Esophagus (tissue), 2 donors: Measurements from ENCODE around the gene NOS1AP. TPM values are rescaled to one million over a fixed set of nuclear protein-coding genes. Genes with fewer than 3 reads are reported as not detected.
"Not testable (repeated sequence)": the region's sequence is repeated elsewhere in the genome, so short reads cannot be mapped to it uniquely, and the experiment has no call there.

ENCODE experiments used
- H3K27ac ChIP-seq, 2 donors: one replicate each; pipeline ENCODE4 v1.5.1; 2013; ENCODE audit warnings: low read depth in 2 of 2, mild to moderate bottlenecking in 2 of 2, inconsistent platforms in 1 of 2, low read length in 1 of 2, moderate library complexity in 1 of 2
- H3K27me3 ChIP-seq, 2 donors: one replicate each; pipeline ENCODE4 v1.6.1; 2013; ENCODE audit warnings: low read length in 2 of 2, control low read depth in 1 of 2, mild to moderate bottlenecking in 1 of 2; ENCODE audit not compliant: insufficient read depth in 2 of 2, control insufficient read depth in 1 of 2
- H3K36me3 ChIP-seq, 2 donors: one replicate each; pipeline ENCODE4 v1.6.1; 2013; ENCODE audit warnings: low read length in 1 of 2; ENCODE audit not compliant: control insufficient read depth in 2 of 2, insufficient read depth in 2 of 2
- H3K4me1 ChIP-seq, 2 donors: one replicate each; pipeline ENCODE4 v1.6.1; 2013; ENCODE audit warnings: low read length in 1 of 2; ENCODE audit not compliant: control insufficient read depth in 2 of 2, insufficient read depth in 2 of 2
- H3K4me3 ChIP-seq, 2 donors: one replicate each; pipeline ENCODE4 v1.5.1; 2013; ENCODE audit warnings: low read length in 2 of 2, mild to moderate bottlenecking in 2 of 2, low read depth in 1 of 2, moderate library complexity in 1 of 2
- H3K9me3 ChIP-seq, 2 donors: one replicate each; pipeline ENCODE4 v1.6.1; 2013; ENCODE audit warnings: mild to moderate bottlenecking in 2 of 2, low read depth in 1 of 2, low read length in 1 of 2, moderate library complexity in 1 of 2; ENCODE audit not compliant: control insufficient read depth in 2 of 2, insufficient read depth in 1 of 2
- WGBS, 2 donors: extraction: QIAGEN DNeasy Blood & Tissue Kit; methylation state at CpG; one replicate each; pipeline ENCODE4 v1.1.7; 2013; 5-methylcytosine and 5-hydroxymethylcytosine counted together
- polyA plus RNA-seq, 2 donors: library from polyadenylated mRNA; stranded (reverse); fragments of 200-250 nt; gene quantifications; one replicate each; pipeline ENCODE4 v1.2.3, GENCODE V29; 2013
- donor health status: healthy with polysubstance abuse.
- donor health status: Bipolar disorder and iron deficiency.

NOS1AP gene
- polyA plus RNA-seq, 2 donors: 0.53 to 0.98 TPM

DNA sequence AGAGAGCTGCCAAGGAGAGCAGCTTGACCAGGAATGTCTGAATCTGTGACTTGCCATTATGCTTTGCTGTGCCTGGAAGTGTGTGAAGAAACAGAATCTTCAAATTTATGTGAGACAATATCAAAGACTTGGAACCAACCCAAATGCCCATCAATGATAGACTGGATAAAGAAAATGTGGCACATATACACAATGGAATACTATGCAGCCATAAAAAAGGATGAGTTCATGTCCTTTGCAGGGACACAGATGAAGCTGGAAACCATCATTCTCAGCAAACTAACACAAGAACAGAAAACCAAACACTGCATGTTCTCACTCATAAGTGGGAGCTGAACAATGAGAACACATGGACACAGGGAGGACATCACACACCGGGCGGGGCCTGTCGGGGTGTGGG lies 15.5 kb upstream of the NOS1AP start:
- not testable (repeated sequence) for H3K9me3 ChIP-seq, H3K4me1 ChIP-seq, H3K27ac ChIP-seq, H3K36me3 ChIP-seq, H3K4me3 ChIP-seq, H3K27me3 ChIP-seq
- WGBS, 2 donors: 93 to 94% methylated on average over 3 of the region's 3 CpGs

DNA sequence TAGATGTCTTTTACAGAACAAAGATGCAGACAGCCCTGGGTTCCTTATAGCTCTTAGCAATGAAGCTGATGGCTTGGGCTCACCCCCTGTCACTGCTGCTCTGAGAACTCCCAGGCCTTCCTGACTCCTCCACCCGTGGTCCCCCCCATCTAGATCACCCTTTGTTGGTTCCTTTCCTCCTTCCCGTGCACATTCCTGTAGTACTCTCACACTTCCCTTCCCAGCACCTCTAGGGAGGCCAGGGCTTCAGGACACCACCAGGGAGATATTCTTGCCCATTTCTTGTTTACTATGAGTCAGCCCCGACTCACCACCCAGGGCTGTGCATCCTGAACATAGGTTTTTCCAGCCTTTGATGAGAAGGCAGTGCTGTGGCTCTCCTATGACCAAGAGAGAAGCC lies 14.4 kb upstream of the NOS1AP start:
- Histone ChIP-seq H3K9me3 (no peaks in the 10 kb centered on the region), H3K27ac (no peak overlapping the region), H3K36me3 (no peaks in the 10 kb centered on the region), H3K4me1 (no peaks in the 10 kb centered on the region), H3K27me3 (no peaks in the 10 kb centered on the region), H3K4me3 (no peak overlapping the region)
- 51 to 72% methylated on average over 3 of the region's 3 CpGs for WGBS, 2 donors

DNA sequence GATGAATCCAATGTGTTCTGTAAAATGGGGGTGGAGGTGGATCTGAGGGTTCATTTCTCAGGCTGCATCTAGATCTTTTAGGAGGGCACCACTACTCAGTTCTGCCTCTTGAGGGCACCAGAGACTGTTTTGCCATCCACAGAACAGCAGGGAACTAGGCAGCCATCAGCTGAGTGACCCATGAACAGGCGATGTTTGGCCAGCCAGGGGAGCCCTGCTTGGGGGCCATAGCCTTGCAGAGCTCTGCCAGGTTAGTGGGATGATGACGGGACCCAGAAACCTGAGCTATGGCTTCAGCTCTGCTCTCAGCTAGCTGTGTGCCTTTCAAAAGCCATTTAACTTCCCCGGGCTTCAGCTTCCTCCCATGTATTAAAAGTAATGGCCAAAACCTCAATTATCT lies 13.4 kb upstream of the NOS1AP start:
- H3K36me3 ChIP-seq: no peaks in the 10 kb centered on the region
- no peaks in the 10 kb centered on the region for H3K4me1 ChIP-seq
- H3K27me3 ChIP-seq: no peaks in the 10 kb centered on the region
- no peak overlapping the region for H3K4me3 ChIP-seq
- no peak overlapping the region for H3K27ac ChIP-seq
- H3K9me3 ChIP-seq: no peaks in the 10 kb centered on the region
- 34 to 37% methylated on average over 3 of the region's 3 CpGs for WGBS, 2 donors

DNA sequence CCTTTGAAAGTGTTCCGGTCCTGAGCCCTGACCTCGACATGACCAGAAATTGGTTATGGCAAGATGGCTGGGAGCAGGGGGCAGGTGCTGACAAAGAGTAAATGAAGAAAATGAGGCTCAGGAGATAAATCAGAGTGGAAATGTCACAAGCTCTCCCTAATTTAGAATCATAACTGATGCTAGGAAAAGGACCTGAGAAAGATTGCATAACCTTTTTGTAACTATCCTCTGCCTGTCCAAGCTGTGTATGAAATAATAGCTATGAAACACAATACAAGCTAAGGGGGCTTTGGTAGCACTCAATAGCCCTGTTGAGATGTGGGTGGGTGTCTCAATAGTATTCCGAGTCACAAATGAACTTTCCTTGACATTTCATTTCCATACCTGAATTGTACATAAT lies 12.9 kb upstream of the NOS1AP start:
- Histone ChIP-seq H3K27ac (no peak overlapping the region), H3K9me3 (no peaks in the 10 kb centered on the region), H3K4me1 (no peaks in the 10 kb centered on the region), H3K4me3 (no peak overlapping the region), H3K36me3 (no peaks in the 10 kb centered on the region), H3K27me3 (no peaks in the 10 kb centered on the region)
- WGBS, 2 donors: 87 to 94% methylated on average over 3 of the region's 3 CpGs

DNA sequence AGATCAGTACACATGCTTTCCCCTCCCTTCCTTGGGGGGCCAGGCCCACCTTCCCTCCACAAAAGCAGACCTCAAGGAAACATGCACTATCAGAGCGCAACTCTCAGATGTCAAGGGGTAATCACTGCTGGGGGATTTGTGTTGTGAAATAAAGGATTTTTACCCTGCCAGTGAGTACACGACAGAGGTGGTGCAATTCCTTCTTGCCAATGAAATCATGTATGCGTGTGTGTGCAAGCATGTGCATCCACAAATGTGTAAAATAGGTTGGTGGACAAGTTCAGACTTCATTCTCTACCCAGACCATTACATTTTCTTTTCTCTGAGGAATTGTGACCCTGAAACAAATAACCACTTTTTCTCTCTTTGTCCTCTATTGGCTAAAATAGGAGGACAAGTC lies 9.8 kb upstream of the NOS1AP start:
- Histone ChIP-seq H3K4me3 (no peak overlapping the region), H3K4me1 (no peaks in the 10 kb centered on the region)

DNA sequence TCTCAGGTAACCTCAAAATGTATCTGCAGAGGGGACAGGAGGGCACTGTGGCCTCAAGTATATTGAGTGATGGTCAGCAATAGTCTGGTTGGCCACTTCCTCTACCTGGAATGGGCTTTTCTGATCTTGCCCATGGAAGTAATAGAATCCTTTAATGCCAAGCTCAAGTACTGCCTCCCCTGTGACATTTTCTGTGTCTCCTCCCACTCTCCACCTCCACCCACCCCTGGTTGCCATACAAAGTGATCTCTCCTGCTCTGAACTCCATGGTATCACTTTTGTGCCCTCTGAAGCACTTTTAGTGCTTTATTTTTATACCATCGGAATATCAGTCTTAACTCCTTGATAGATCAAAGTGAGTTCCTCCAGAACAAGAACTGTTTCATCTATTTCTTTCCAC lies 9.2 kb upstream of the NOS1AP start:
- H3K4me3 ChIP-seq: no peak overlapping the region

More for the DNA sequence above, 9.8 kb upstream of the NOS1AP start:
- H3K27ac ChIP-seq: no peak overlapping the region
- H3K9me3 ChIP-seq: no peaks in the 10 kb centered on the region
- no peaks in the 10 kb centered on the region for H3K27me3 ChIP-seq
- 62 to 76% methylated on average over 3 of the region's 3 CpGs for WGBS, 2 donors
- H3K36me3 ChIP-seq: no peaks in the 10 kb centered on the region

DNA sequence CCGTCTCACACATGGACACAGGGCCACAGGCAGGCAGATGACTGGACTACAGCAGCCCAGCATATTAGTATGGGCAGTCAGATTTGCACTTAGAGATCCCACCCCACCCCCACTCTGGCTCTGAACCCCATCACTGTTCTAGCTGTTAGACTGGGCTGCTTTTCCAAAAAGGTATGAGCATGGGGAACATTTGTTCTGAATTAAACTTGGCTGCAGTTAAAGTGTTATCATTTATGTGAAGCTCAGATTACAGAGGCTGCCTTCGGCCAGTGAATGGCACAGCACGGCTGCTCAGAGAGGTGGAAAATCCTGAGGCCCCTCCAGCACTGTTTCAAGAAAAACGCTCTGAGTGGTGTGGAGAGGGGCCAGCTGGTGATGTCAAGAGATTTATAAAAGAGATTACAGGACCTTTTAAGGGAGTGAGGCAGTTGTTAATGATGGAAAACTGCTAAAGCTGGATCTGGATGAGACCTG lies 6.9 kb upstream of the NOS1AP start:
- Histone ChIP-seq H3K27ac (no peak overlapping the region), H3K27me3 (no peaks in the 10 kb centered on the region), H3K36me3 (no peaks in the 10 kb centered on the region), H3K9me3 (no peaks in the 10 kb centered on the region), H3K4me3 (no peak overlapping the region), H3K4me1 (no peaks in the 10 kb centered on the region)
- 52 to 56% methylated on average over 4 of the region's 4 CpGs for WGBS, 2 donors

More for the DNA sequence above, 9.2 kb upstream of the NOS1AP start:
- no peaks in the 10 kb centered on the region for H3K4me1 ChIP-seq
- no peaks in the 10 kb centered on the region for H3K27me3 ChIP-seq
- 91 to 93% methylated on average over 1 of the region's 1 CpG for WGBS, 2 donors
- no peaks in the 10 kb centered on the region for H3K9me3 ChIP-seq
- no peak overlapping the region for H3K27ac ChIP-seq
- H3K36me3 ChIP-seq: no peaks in the 10 kb centered on the region

DNA sequence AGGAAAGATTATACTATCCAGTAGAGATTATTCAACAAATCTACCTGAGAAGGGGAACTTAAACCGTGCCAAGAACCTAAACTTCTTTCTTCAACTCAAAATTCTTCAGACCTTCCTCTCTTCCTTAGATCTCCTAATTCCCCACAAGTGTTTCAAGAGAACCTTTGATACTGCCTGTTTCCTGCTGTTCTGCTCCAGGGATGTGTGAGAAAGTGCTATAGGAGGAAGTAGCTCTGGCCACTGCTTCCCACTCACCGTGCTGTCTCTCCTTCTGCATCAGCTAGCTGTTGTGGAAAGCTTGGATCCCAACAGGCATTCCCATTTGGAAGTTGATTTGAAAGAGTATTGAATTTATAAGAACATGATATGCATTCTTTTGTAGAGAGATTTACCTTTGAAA lies 4.5 kb upstream of the NOS1AP start:
- Histone ChIP-seq H3K27me3 (no peaks in the 10 kb centered on the region), H3K4me1 (peaks cover 0 to 1% of the 10 kb centered on the region in 2 donors), H3K27ac (no peak overlapping the region), H3K9me3 (no peaks in the 10 kb centered on the region), H3K4me3 (no peak overlapping the region), H3K36me3 (no peaks in the 10 kb centered on the region)
- 76 to 77% methylated on average over 2 of the region's 2 CpGs for WGBS, 2 donors

DNA sequence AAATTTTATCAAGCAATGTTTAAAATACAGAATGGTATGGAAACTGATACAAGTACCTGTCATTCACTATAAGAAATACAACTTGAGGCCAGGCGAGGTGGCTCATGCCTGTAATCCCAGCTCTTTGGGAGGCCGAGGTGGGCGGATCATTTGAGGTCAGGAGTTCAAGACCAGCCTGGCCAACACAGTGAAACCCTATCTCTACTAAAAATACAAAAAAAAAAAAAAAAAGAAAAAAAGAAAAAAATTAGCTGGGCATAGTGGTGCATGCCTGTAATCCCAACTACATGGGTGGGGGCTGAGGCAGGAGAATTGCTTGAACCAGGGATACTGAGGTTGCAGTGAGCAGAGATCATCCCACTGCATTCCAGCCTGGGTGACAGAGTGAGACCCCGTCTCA lies 2.7 kb upstream of the NOS1AP start:
- H3K27me3 ChIP-seq, H3K9me3 ChIP-seq, H3K36me3 ChIP-seq, H3K4me3 ChIP-seq, H3K27ac ChIP-seq, H3K4me1 ChIP-seq: not testable (repeated sequence)
- 80 to 82% methylated on average over 4 of the region's 4 CpGs for WGBS, 2 donors

DNA sequence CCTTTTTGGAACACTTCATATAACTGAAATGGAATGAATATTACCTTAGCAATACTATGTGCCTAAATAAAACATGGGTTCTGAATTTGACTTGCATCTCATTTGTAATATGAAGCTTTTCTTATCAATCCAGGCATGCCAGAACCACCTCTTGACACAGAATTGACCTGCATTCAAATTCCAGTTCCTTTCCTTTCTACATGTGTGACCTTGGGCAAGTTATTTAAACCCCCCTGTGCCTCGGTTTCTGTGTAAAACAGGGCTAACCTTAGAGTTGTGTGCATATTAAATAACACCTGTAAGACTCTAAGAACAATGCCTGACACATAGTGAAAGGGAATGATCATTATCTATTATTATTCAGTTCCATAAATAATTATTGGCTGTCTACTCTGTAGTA lies 2.0 kb upstream of the NOS1AP start:
- Histone ChIP-seq H3K4me3 (no peak overlapping the region), H3K4me1 (peaks cover 0 to 6% of the 10 kb centered on the region in 2 donors), H3K27ac (no peak overlapping the region), H3K27me3 (no peaks in the 10 kb centered on the region), H3K9me3 (no peaks in the 10 kb centered on the region), H3K36me3 (no peaks in the 10 kb centered on the region)
- WGBS, 2 donors: 55 to 73% methylated on average over 1 of the region's 1 CpG
